ENCODE data around the gene TRAPPC2L.

- TF ChIP-seq CTCF (IDR thresholded peaks at IDR 0.05 in 8 of 11, conservative IDR thresholded peaks at IDR 0.05 in 3 of 11) = no peak
- peak in 1 of 3 donors; percentile 11 for TF ChIP-seq POLR2AphosphoS5 (IDR thresholded peaks at IDR 0.05)
Measured at GRCh38 chr16:88909431-88910210, 52.7 kb downstream of the TRAPPC2L start.
